GM12875 (cell line): ENCODE measurements around the gene STBD1.

Experiments used
- H3K4me3 ChIP-seq: one replicate; pipeline ENCODE4 v1.5.1; 2011; ENCODE audit warnings: low read depth, low read length, control low read depth
- TF ChIP-seq, protein P1 (sequence below): IDR thresholded peaks from 2 replicates; pipeline ENCODE4 v1.5.1; 2011; ENCODE audit warnings: low read depth, mild to moderate bottlenecking, control low read depth, inconsistent platforms, low read length, moderate library complexity, borderline replicate concordance; ENCODE audit not compliant: insufficient read depth

The STBD1 gene

DNA sequence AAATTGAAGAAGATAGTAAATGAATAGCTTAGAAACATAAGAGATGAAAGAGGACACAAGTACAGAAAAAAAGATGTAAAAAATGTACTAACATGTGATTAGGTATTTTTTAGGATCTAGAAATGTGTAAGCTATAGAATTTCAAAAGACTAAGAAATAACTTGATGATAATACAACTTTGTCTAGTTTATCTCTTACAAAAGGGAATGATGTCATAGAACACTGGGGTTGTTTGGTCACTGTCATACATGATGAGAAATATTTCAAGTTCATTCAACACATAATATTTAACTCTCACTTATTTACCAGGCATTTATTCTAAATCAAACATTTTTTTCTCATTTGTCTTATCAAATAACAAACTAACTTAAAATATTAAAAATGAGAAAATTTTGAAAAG, 18.5 kb downstream of the STBD1 start:
- H3K4me3 ChIP-seq: no peak overlapping the region
- TF ChIP-seq, protein P1, sequence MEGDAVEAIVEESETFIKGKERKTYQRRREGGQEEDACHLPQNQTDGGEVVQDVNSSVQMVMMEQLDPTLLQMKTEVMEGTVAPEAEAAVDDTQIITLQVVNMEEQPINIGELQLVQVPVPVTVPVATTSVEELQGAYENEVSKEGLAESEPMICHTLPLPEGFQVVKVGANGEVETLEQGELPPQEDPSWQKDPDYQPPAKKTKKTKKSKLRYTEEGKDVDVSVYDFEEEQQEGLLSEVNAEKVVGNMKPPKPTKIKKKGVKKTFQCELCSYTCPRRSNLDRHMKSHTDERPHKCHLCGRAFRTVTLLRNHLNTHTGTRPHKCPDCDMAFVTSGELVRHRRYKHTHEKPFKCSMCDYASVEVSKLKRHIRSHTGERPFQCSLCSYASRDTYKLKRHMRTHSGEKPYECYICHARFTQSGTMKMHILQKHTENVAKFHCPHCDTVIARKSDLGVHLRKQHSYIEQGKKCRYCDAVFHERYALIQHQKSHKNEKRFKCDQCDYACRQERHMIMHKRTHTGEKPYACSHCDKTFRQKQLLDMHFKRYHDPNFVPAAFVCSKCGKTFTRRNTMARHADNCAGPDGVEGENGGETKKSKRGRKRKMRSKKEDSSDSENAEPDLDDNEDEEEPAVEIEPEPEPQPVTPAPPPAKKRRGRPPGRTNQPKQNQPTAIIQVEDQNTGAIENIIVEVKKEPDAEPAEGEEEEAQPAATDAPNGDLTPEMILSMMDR: no peak

DNA sequence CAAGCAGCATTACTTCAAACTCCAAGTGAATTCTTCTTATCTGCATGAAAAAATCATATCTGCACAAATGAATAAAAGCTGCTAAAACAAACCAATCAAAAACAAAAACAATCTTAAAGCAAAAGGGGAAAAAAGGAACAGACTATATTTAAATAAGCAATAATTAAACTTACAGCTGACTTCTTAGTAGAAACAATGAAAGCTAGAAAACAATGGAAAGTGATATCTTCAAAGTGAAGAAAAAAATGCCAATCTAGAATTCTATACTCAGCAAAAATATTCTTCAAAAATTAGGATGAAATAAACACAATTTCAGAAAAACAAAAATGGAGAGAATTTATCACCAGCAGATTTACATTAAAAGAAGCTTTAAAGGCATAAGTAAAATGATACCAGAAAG, 20.0 kb downstream of the STBD1 start:
- no peak overlapping the region for H3K4me3 ChIP-seq
- TF ChIP-seq, protein P1: no peak

DNA sequence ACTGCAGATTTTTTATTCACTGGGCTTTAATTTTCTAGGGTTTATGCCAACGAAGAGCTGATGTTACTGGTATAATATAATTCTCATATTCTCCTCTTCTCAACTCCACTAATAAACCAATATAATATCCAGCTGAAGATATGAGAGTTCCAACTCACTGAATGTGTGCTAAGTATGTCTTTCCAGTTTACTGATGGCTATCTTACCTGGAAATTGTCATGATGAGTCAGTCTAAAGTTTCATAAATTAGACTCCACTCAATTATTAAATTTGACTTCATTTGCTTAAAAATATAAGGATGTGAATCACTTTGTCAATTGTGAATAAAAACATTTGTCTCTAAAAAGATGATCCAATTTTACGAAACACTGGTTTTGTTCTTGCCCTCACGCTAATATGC, 28.4 kb downstream of the STBD1 start:
- TF ChIP-seq, protein P1: no peak
- no peak overlapping the region for H3K4me3 ChIP-seq

DNA sequence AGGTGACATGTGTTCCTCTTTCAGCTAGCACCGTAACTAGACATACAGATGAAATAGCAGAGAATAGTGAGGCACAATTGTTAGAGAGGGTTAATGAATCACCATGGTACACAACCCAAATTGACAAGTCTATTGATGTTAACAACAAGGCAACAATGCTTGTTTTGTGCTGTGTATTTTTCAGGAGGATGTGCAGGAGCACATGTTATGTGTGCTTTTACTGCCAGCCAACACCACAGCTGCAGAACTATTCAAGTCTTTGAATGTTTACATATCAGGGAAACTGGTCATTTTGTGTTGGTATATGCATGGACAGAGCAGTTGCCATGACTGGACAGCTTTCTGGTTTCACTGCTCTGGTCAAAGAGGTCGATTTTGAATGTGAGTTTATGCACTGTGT, 32.8 kb downstream of the STBD1 start:
- no peak overlapping the region for H3K4me3 ChIP-seq
- TF ChIP-seq, protein P1: no peak

DNA sequence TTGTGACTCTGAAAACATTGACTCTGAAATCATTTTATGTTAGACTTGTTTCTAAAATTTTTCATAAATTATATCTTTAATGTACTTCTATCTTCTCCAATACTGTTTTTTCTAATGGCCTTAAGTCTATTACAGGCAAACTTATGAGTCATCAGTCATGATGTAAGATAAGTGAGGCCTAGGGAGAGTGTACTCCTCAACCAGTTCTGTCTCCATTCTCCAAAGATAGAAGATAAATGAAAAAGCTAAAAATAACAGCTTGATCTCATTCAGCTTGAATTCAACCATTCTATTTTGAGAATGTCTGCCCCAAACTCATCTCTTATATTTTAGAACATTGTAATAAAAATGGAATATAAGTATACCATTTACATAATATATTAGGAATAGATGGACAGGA, 34.5 kb downstream of the STBD1 start:
- TF ChIP-seq, protein P1: no peak

DNA sequence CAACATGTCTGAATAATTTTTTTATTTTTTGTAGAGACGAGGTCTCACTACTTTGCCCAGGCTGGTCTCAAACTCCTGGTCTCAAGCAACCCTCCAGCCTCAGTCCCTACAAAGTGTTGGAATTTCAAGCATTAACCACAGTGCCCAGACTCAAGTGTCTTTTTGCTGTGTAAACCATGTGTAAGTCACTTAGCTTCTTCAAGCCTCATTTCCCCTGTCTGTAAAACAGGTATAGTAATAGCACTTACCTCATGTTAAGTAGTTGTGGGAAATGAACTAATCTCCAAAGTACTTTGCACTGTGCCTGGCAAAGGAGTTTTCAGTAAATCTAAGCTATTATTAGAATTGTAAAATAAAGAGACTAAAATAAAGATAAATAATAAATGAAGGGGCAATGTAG, 35.7 kb downstream of the STBD1 start:
- no peak overlapping the region for H3K4me3 ChIP-seq
- TF ChIP-seq, protein P1: no peak

More for the DNA sequence above, 34.5 kb downstream of the STBD1 start:
- no peak overlapping the region for H3K4me3 ChIP-seq

DNA sequence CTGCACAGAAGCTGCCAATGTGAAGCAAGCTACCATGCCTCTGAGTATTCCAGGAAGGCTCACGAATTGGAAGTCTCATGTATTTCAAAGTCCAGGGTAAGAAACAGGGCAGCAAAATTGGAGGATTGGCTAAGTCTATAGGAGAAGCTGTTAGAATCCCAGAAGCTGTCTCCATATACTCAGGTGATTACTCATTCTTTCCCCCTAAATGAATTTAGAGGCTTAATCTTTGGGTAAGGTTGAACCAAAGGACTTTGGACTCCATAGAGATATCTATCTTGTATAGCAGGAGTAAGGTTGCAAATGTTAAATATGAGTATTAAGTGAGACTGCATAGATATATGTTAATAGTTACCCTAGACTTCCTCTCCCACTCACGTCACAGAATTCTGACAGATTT, 36.3 kb downstream of the STBD1 start:
- H3K4me3 ChIP-seq: no peak overlapping the region
- TF ChIP-seq, protein P1: no peak
